NCI-H446 (cell line): ENCODE measurements around the gene SLC9A3.

Source experiments
- DNase-seq, 2 experiments: peaks; one replicate each; lab custom pipeline; 2025; lab: John Stamatoyannopoulos, UW

SLC9A3 gene

DNA sequence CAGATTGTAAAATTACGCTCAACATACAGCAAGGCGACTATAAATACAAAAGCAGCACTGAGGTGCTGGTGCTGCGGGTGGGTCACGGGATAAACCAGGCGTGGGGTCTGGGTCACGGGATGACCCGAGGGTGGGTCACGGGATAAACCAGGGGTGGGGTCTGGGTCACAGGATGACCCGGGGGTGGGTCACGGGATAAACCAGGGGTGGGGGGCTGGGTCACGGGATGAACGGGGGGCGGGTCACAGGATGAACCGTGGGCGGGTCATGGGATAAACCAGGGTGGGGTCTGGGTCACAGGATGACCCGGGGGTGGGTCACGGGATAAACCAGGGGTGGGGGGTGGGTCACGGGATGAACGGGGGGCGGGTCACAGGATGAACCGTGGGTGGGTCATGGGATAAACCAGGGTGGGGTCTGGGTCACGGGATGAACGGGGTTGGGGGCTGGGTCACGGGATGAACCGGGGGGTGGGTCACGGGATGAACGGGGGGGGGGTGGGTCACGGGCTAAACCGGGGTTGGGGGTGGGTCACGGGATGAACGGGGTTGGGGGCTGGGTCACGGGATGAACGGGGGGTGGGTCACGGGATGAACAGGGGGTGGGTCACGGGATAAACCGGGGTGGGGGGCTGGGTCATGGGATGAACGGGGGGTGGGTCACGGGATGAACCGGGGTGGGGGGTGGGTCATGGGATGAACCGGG, 30.2 kb upstream of the SLC9A3 start:
- no peak for DNase-seq

DNA sequence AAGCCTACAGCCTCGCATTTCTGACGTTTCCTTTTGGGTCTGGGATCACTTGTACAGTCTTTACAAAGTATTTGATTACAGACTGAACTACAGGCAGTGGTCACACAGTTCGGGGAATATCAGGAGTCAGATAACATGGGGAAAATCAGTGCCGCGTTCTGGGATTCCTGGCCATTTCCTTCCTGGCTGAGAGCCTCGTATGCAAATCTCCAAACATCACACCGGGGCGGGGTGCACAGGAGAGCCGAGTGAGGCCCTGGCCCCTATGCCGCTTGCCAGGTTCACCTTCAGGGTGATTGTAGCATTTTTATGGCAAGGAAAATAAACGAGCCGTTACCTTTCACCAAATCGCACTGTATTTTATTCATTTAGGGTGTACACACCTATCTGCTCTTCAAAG, 29.6 kb upstream of the SLC9A3 start:
- DNase-seq = no peak

DNA sequence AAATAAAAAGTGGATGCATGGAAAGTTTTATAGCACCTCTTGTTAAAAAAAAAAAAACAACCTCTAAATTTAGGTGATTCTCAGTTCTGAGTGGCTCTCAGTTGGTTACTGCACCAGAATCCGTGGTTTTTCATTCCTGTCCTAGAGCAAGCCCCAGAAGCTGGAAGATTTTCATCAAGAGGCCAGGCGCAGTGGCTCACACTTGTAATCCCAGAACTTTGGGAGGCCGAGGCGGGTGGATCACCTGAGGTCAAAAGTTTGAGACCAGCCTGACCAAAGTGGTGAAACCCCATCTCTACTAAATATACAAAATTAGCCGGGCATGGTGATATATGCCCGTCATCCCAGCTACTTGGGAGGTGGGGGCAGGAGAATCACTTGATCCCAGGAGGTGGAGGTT, 27.2 kb upstream of the SLC9A3 start:
- no peak for DNase-seq

DNA sequence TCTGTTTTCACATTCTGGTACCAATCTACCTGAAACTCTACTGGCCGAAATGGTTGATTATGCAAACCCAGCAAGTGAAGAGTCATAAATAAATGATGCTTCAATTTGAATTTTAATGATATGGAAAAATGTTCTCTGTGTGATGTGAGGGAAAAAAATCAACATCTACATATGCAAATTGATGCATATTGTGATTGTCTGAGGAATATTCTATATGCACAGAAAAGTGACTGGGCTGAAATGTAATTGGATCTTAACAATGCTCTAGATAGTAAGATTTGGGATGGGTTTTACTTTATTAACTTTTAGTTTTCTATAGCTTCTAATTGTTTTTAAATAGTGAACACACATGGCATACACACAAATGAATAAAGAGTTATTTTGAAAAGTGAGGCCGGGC, 25.0 kb upstream of the SLC9A3 start:
- DNase-seq = no peak

DNA sequence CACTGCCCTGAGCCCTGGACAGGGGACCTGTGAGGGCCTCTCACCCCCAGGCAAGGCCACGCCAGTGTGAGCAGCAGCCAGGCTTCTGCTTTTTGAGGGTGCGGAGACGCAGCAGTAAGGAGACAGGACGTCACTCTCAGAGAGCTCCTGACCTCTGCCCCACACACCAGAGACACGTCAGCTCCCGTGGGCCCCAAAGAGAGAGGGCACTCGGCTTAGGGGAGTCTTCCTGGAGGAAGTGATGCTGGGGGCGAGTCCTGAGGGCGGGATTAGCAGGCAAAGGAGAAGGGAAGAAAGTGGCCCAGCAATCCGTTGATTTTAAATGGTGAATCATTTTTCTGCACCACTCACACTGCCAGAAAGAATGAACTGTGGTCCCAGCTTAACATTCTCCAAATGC, 24.0 kb upstream of the SLC9A3 start:
- no peak for DNase-seq

DNA sequence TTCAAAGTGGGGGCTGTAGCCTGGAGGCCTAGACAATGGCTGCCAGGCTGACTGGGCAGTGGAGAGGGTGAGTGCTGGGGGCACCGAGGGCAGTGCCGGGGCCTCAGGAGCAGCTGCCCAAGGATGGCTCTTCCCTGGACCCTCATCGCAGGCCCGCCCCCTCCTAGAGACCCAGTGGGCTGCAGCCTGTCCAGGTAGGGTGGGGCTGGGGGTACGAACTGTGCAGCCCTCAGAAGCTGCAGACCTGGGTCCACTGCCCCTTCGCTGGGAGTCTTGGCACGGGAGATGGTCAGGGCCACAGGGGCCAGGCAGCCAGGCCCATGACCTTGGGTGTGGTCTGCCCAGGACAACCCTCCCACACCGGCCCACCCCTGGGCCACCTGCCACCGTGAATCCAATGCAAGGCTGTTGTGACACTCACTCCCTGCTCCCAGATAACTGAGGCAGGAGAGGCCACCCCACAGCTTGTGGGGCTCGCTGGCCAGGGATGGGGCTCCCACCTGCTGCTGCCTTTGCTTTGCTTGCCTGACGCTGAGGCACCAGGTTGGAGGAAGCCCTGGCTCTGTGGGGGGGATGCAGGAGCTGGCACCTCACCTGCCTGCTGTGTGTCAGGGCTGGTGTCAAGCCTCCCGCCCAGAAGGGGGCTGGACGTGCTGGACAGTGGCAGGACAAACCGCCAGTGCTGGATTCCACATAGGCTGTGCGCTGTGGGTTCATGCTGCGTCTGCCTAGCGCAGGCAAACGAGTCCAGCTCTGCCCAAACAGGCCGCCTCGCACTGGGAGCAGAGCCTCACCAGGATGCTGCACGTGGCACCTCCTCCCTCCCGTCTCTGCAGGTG, 23.1 kb upstream of the SLC9A3 start:
- DNase-seq = no peak

DNA sequence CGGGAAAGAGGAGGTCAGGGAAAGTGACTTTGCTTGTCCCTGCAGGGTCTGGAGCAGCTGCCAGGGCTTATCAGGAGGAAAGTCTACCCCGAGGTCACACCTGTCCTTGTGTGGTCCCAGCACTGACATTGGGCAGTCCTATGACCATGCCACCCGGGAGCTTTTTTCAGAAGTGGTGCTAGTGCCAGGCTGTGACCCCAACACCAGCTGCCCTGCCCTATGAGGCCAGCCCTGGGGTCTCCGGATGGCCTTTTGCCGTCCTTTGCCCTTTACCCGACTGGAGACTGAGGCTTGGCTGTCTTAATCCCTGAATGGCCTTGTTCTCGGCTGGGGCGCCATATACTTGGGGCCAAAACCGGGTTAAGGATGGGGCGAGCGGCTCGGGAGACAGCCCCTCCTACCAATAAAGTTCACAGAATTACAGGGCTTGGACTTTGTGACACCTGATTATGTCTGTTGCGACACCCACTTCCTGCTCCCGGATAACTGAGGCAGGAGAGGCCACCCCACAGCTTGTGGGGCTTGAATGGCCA, 22.2 kb upstream of the SLC9A3 start:
- DNase-seq = no peak

DNA sequence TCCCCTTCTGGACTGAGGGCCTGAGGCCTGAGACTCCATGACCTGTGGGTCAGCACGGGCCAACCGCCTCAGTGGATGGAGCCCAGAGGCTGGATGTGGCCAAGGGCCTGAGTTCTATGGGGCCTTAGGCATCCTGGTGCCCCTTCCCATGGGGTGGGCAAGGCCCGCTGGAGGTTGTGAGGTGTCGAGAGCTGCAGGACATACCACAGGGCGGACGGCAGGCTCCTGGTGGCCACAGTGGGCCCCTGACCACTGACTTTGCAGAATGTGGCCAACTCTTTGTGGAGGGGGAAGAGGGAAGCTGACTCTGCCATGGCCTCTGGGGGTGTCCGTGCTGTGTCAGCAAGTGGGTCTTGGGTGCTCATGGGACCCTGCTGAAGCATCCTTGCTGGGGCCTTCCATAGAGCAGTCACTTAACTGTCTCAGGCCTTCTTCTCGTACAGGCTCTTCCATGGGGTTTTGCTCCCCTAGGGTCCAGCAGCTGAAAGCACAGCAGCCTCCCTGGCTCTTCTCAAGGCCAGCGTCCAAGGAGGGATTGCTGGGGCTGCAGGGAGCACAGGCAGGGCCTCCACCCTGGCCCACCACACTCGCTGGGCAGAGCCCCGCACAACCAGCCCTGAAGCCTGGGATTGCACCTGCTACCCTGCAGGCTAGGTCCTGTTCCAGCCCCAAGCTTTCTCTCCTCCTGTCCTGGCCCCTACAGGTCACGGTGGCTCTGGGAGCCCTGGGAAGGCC, 21.6 kb upstream of the SLC9A3 start:
- DNase-seq = no peak

DNA sequence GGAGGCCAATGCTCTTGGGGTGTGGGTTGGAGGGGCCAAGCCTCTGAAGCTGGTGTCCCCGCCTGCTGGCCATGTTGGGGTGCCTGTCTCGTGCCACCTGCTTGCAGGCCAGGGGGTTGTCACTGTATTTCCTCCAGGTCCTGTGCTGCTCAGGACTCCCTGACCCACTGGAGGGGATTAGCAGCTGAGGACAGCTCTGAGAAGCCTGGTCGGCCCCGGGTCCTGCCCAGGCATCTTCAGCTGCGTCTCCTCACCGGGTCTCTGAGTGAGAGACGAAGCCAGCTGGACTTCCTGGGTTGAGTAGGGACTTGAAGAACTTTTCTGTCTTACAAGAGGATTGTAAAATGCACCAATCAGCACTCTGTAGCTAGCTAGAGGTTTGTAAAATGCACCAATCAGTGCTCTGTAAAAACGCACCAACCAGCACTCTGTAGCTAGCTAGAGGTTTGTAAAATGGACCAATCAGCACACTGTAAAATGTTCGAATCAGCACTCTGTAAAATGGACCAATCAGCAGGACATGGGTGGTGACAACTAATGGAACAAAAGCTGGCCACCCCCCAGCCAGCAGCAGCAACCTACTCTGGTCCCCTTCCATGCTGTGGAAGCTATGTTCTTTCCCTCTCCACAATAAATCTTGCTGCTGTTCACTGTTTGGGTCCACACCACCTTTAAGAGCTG, 20.6 kb upstream of the SLC9A3 start:
- DNase-seq = no peak

DNA sequence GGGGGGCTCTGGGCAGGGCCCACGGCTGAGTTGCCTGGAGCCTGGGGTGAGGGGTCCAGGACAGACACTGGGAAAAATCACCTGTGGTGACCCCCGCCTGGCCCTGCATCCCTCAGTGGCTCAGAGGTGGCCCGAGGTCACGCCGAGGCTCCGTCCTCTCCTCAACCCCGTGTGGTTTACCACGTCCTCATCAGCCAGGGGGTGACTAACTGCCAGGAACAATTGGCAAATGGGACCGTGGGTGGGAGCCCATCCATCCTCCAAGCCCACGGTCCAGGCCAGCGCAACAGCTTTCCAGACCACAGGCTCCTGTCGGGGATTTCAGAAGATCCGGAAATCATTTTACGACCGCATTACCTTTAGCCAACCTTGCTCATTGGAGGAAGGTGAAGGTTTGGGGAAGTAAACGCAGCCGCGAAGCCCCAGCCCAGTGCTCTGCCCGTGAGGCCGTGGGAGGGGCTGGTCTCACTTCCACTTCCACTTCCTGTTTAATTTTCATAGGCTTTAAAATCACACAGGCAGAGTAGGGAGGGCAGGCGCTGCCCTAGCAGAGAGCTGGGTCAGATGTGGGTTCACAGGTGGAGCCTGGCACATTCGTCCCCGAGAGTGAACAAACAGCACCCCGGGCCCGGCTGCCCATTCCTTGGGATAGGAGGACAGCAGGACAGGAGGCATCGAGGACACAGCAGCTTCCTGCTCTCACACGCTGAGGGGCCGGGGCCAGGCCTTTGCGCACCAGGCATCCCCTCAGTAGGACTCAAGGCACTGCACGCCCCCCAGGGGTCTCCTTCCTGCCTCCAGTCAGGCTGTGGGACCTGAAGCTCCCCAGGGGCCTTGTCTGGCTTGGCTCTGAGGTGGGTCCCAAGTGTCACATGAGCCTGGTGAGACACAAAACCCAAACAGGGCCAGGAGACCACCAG, 19.8 kb upstream of the SLC9A3 start:
- no peak for DNase-seq

DNA sequence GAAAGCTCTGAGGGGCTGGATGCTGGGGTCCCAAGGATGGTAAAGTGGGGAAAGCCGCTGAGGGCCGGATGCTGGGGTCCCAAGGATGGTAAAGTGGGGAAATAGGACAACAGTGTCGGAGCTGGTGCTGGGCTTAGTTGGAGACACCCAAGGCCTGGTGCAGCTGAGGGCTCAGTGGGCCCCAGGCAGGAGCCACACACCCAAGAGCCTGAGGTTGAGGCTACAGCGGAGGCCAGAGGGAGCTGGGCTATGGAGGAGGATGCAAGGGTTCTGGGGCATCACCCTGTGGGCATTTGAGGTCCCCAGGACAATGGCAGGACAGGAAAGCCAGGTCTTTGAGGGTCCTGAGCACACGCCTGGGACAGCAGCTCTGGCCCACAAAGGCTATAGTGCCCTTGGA, 19.1 kb upstream of the SLC9A3 start:
- DNase-seq = no peak

DNA sequence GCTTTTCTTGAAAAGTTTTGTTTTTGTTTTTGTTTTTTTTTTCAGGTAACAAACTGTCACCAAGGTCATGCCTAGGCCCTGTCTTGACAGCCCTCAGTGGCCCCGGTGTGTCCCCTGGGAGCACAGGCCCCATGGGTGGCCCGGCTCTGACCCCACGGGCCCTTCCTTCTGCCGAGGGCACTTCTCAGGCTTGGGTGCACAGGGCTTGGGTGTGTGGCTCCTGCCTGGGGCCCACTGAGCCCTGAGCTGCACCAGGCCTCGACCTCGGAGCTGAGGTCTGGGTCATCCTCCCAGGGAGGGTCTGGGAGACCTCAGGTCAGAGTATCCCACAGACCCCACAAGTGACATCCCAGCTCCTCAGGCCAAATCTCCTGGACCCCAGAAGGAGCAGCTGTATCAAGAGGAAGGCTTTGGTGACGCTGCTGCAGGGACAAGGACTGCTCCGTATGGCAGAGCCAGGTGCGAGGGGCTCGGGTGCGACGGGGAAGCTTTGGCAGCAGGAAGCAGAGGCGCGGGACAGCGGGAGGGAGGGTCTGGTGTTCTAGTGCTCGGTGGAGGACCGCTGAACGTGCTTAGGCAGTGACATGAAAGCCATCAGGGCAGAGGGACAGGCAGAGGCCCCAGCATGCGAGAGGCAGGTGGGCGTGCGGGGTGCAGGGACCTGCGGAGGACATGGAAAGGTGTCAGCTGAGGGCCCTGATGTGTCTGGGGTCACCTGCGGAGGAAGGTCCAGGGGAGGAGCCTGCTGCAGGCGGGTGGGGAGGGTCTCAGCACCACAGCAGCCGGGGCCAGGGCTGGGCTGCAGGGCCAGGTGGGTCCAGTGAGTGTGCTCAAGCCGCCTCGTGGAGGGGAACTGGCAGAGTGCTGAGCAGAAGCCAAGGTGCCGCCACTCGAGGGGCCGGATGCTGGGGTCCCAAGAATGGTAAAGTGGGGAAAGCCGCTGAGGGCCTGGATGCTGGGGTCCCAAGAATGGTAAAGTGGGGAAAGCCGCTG, 18.4 kb upstream of the SLC9A3 start:
- no peak for DNase-seq

DNA sequence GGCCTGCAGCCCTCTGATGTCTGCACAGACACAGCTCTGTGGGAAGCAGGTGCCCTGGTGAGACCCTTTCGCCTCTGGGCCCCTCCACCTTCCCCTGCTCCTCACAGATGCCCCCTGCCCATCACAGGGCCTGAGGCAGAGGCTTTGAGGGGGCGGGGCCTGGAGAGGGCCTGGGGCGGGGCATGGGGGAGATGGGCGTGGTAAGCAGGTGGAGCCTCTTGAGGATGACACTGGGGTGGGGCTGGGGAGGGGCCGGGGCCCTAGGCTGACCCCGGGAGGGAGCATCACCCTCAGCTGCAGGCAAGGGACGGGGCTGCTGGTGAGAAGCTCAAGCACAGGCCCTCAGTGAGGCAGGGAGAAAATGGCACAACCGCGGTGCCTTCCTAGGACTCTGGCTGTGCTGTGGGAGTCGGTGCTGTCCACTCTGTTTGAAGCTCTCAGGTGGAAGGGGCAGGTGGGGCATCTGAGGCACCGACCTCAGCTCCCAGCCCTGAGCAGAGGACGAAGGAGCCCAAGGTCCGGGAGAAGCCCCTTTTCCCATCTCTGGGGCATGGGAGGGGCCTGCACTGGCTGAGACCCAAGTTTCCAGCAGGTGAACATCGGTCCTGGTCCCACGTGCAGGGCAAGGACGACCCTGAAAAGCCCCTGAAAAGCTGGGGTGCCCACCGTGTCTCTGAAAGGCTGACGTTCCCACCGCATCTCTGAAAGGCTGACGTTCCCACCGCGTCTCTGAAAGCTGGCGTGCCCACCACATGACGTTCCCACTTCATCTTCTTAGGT, 17.5 kb upstream of the SLC9A3 start:
- no peak for DNase-seq

DNA sequence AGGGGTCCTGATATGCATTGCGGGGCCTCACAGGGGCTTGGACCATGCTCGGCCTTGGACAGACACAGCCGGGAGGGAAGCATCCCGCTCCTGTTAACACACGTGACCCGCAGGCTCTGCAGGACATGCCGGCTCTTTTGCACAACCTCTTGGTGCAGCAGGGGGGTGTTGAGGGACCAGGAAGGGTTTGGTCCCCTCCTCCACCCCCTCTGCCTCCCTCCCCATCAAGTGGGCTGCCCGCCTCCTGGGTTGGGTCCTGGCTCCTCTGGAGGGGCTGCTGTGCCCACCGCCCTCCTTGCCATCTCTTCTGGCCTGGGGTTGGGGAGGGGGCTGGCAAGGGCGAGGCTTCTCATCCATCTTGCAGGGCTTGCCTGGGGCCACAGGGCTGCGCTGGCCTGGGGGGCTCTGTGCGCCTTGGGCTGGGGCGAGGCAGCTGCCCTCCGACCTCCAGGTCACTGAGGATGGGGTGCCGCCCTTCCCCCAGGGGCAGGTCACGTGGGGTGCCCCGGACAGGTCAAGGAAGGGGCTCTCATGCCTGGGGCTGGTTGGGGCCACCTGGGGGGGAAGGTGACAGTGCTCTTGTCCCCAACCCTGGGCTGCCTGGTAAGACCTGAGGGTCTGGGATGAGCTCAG, 16.8 kb upstream of the SLC9A3 start:
- no peak for DNase-seq

DNA sequence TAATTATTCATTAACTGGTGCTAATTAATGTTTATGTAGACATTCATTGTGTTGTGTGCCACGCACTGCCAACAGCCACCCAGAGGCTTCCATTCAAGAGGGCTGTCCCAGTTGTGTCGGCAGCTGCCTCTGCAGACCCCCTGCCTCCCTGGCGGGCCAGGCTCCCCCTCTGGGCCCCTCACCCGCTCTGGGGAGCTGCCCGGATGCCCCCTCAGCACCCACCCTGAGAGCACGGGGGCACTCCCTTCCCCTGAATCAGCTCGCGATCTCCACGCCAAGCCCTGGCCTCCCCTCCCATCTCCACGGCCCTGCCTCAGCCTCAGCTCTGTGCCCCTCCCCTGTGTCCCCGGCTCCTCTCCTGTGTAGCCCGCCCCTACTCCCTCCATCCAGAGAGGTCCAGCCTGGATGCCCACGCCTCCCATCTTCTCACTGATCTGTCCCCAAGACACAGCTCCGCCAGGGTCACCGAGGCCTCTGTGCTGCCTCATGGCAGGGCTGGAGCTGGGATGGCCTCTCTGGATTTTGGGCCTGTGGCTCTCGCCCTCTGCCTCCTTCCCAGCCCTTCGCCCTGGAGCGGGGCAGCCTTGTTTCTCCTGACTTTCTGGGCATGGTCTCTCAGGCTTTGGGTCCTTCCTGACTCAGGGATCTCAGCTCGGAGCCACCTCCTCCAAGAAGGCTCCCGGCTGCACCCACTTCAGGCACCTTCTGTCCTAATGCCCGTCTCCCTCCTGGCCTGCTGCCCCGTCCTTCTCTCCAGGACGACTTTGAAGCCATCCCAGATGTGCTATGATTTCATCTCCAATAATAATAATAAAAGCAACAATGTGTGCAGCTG, 16.0 kb upstream of the SLC9A3 start:
- no peak for DNase-seq

DNA sequence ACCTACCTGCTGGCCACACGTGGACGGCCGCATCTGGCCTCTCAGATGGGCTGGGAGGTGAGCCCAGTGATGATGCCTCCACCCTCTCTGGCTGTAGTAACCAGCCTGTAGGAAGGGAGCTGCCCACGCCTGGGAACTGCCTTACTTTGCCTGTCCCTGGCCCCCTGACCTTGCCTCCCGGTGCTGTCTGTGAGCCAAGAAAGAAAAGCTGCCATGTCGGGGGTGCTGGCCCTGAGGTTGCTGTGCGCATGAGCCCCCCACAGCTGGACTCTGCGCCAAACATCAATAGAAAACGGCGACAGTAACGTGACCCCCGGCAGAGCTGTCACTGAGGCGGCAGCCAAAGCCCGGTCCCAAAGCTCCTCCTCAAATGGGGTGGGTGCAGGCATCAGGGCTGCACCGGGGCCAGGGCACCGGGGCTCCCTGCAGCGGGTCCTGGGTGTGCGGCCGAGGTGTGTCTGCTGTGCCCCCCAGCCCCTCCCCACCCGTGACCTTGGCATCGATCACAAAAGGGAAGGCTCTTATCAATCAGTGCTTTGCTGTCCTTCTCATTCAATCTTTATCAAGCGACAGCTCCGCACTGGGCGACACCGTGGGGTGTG, 15.3 kb upstream of the SLC9A3 start:
- DNase-seq = no peak

DNA sequence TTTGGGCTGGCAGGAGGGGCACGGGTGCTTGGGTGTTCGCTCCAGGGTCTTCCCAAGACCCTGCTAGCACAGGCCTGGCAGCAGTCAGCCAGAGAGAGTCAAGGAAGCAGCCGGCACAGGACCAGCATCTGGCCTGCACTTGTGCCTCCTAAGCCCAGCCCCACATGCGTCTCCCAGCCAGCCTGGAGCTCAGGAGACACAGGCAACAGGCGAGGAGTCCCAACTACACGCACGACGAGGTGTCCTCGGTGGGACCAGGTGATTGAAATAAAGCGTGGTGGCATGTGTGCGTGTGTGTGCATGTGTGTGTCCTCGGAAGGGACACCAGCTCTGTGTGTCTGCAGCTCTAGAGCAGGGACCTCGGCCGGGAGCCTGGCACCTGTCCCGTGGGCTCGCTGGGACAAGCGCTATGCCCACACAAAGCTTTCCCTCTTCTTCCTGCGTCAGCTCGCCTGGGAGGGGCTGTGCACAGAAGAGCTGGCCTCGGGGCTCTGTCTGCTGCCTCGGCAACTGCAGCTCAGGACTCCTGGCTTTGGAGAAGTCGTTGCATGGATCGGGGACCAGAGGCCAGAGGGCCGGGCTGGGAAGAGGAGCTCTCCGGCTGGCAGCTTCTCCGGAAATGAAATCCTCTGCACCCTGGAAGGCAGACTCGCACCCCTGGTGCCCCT, 14.7 kb upstream of the SLC9A3 start:
- DNase-seq = no peak
